ENCODE results near the gene SF3B3. TPM values are rescaled to one million over a fixed set of nuclear protein-coding genes. Genes with fewer than 3 reads are reported as not detected.

The SF3B3 gene
- total and polyA plus RNA-seq, 2 of the 13 experiments (the other 11 are each of a cell fraction or from before 2014, with no cell fraction given): 157 to 500 TPM

- TF ChIP-seq ZMYM4 (CRISPR knock-in tag; IDR thresholded peaks at IDR 0.05) (no peak; the same call in none of the 2 replicates), ZNF101 (CRISPR knock-in tag; IDR thresholded peaks at IDR 0.05; ENCODE audit: borderline replicate concordance, low read depth) (no peak), ZNF639 (CRISPR knock-in tag; conservative IDR thresholded peaks at IDR 0.05) (0 out of 2 replicates have a peak, but pooled peaks have one; percentile 15), ETS1 (CRISPR knock-in tag; IDR thresholded peaks at IDR 0.05) (peak; percentile 35; the same call in 1 of the 2 replicates), MXI1 (IDR thresholded peaks at IDR 0.05; ENCODE audit: borderline replicate concordance, low read depth, low read length) (peak; percentile 53; the same call in 1 of the 3 replicates), MTF2 (CRISPR knock-in tag; IDR thresholded peaks at IDR 0.05; ENCODE audit: borderline replicate concordance) (no peak), HDAC2 (CRISPR knock-in tag; IDR thresholded peaks at IDR 0.05) (peak; percentile 51), TFDP2 (CRISPR knock-in tag; IDR thresholded peaks at IDR 0.05) (no peak; the same call in 1 of the 2 replicates), FOXJ3 (CRISPR knock-in tag; IDR thresholded peaks at IDR 0.05; ENCODE audit: borderline replicate concordance) (peak; percentile 14; the same call in 1 of the 2 replicates), HMG20A (CRISPR knock-in tag; IDR thresholded peaks at IDR 0.05; ENCODE audit: borderline replicate concordance) (no peak), CBX1 (IDR thresholded peaks at IDR 0.05; ENCODE audit: low read depth) (no peak), ZNF10 (CRISPR knock-in tag; IDR thresholded peaks at IDR 0.05; ENCODE audit: borderline replicate concordance, low read depth) (no peak), SMYD3 (CRISPR knock-in tag; IDR thresholded peaks at IDR 0.05) (peak; percentile 46; the same call in 1 of the 2 replicates), ZNF775 (CRISPR knock-in tag; IDR thresholded peaks at IDR 0.05; ENCODE audit: borderline replicate concordance) (0 out of 2 replicates have a peak, but pooled peaks have one; percentile 24), FLYWCH1 (CRISPR knock-in tag; IDR thresholded peaks at IDR 0.05) (no peak), BHLHE40 (IDR thresholded peaks at IDR 0.05; ENCODE audit: low read length) (0 out of 2 replicates have a peak, but pooled peaks have one; percentile 4), ZNF234 (CRISPR knock-in tag; conservative IDR thresholded peaks at IDR 0.05) (peak; percentile 57; the same call in 1 of the 2 replicates), HDAC1 (CRISPR knock-in tag; IDR thresholded peaks at IDR 0.05) (peak; percentile 84), ZBTB10 (CRISPR knock-in tag; IDR thresholded peaks at IDR 0.05; ENCODE audit: borderline replicate concordance) (peak; percentile 74; the same call in 1 of the 2 replicates), ZNF143 (CRISPR knock-in tag; IDR thresholded peaks at IDR 0.05) (peak; percentile 20; the same call in 1 of the 2 replicates), KDM3A (CRISPR knock-in tag; IDR thresholded peaks at IDR 0.05; ENCODE audit: low read depth) (no peak), ZBTB37 (CRISPR knock-in tag; IDR thresholded peaks at IDR 0.05) (no peak)
Measured at GRCh38 chr16:70523076-70523742, 407 bp upstream of the SF3B3 start, which contains the start of gene COG4 (continued).
